Midbrain (tissue), 1 donor: ENCODE data around the gene ATP5PD.
"Not testable (repeated sequence)": the region's sequence is repeated elsewhere in the genome, so short reads cannot be mapped to it uniquely, and the experiment has no call there.

Experiments
- DNase-seq: peaks from one replicate; lab custom pipeline; 2025; lab: John Stamatoyannopoulos, UW

The ATP5PD gene

GRCh38 chr17:75020331-75021110 lies 26.2 kb downstream of the ATP5PD start:
- peak; percentile 67 for DNase-seq

DNA sequence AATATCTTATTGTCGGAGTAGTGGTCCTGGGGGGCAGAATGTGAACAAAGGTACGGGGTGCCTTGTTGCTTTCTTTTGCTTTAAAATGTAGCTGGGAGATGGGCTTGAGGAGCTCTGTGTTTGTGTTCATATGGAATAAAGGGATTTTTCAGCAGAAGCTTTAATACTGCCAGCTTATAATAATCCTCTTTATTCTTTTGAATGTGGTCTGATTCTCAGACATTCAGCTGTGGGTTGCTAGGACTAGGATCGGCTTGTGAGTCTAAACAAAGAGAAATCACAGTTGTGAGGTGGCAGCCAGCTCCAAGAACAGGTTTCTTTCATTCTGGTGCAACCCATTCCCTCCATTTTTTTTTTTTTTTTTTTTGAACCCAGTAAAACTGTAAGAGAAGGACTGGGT lies 27.1 kb downstream of the ATP5PD start:
- DNase-seq: peak; percentile 48

GRCh38 chr17:75019146-75019545 lies 27.6 kb downstream of the ATP5PD start:
- no peak for DNase-seq

DNA sequence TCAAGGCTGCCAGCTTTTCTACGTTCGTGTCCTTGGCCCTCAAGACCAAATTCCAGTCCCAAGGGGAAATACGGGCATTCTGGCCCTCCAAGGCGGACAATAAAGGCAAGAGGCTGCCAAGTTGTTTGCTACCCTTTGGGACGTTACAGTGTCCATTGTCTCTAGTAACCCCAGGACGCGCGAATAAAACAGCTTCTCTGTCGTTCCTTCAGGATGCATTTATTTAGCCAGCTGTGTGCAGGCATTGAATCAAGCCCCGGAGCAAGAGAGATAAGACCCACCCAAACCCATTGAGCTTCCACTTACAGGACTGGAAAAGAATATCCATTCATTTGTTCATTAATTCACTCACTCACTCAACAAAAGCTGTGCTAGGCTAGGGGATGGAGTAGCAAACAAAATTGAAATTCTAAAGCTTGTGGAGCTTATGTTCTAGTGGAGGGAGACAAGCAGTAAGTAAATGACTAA lies 33.6 kb downstream of the ATP5PD start:
- peak; percentile 68 for DNase-seq

DNA sequence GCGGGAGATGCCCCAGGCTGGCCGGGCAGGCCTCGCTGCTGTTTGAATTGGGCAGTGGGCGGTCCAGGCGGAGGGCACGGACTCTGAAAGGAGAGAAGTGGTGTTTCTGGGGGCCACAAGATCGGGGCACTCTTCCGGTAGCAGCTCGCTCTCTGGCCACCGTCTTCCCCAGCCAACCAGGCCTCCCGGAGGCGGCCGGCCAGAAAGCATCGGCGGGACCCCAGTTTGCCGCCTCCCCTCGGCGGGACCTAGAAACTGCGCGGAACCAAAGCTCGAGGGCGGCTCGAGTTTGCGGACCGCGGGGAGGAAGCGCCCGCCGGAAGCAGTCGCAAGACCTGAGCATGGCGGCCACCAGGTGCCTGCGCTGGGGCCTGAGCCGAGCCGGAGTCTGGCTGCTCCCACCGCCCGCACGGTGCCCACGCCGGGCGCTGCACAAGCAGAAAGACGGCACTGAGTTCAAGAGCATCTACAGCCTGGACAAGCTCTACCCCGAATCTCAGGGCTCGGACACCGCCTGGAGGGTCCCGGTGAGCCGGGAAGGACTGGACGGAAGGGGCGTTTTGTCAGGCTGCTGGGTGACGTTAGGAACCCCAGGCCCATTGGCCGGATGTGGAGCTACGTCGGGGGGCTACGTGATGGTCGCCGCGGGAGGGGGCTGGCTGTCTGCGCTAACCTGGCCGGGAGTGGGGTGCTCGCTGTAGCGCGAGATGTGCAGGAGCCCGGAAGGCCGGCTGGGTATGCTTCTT lies 34.2 kb downstream of the ATP5PD start, which contains the start of gene MRPL58:
Gene MRPL58, plus strand, starts transcription at position 325 of the 746 bp plus-strand sequence. Its CDS starts 17 bp downstream, at position 342.
- peak; percentile 89 for DNase-seq

GRCh38 chr17:75012096-75012345 lies 34.7 kb downstream of the ATP5PD start:
- DNase-seq: no peak

GRCh38 chr17:75011401-75012095 lies 35.2 kb downstream of the ATP5PD start:
- peak; percentile 59 for DNase-seq

GRCh38 chr17:75010683-75011400 lies 35.9 kb downstream of the ATP5PD start:
- DNase-seq: no peak

DNA sequence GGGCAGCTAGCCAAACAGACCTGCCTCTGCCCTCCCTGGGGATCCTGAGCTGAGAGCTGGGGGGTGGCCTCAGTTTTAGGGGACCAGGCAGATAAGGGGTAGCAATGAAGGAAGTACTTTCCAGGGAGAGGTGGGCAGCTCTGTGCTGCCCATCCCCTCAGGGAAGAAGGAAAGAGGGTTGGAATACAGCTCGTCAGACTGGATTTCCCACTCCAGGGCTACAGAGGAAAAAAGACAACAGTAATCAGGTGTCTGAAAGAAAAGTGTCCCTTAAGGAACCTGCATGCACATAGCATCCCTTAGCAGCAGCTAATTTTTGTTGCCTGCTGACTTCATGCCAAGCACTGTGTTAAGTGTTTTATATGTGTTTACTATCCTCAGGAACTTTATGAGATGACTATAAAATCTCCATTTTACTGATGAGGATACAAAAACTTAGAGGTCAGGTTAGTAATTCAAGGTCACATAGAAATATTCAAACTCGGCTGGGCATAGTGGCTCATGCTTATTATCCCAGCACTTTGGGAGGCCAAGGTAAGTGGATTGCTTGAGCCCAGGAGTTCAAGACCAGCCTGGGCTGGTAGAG lies 37.5 kb downstream of the ATP5PD start:
- no peak for DNase-seq

- no peak for DNase-seq
These were observed 38.4 kb downstream of the ATP5PD start for GRCh38 chr17:75008373-75008772.

DNA sequence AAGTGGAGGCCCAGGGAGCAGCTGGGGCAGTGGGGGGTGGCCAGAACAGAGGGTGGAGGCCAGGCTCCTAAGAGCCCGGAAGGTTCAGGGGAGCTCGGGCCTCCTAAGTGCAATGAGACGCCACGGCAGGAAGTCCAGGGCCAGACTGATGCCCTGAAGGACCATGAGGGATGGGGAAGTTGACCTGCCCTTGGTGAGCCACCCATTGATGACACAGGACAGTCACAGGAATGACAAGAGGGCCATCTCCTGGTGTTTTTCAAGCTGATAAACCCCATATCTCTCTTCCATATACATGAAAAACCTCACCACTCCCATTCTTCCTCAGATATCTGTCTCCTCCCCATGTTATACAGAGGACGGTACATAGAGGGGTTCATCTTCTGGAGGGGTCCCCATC lies 40.1 kb downstream of the ATP5PD start:
- no peak for DNase-seq

- not testable (repeated sequence) for DNase-seq
These were observed 40.7 kb downstream of the ATP5PD start for GRCh38 chr17:75006084-75006483.

DNA sequence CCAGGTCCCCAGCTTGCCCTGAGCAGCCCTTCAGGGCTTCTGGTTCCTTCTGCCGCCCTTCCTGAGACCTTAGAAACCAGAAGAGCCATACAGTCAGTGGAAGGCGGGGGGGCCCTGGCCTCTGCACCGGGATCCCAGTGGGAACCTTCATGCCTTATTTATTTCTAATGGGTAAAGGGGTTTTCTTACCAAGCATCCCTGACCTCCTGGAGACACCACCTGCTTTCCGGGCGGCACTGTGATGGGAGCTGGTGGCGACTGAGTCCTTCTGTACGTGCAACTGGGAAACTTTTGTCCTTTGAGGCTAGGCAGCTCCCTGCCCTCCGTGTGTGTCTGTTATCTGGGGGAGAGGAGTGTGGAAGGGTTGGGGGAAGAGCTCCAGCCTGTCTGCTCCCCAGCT lies 41.5 kb downstream of the ATP5PD start:
- no peak for DNase-seq

DNA sequence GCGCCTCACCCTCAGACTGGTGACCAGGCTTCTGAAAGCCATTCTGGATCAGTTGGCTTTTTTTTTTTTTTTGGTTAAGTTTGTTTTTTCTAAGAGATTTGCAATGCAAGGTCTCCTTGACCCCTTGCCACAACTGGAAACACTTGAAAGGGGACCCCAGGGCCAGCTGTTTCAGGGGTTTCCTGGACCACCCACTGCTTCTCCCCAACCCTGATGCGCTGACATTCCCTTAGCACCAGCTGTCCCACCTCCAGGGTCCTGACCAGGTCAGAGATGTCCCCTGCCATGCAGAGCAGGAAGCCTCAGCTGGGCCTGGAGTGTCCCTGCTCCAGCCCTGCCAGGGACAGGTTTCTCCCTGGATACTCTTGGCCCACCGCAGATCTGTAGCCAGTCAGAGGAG lies 42.4 kb downstream of the ATP5PD start:
- no peak for DNase-seq

DNA sequence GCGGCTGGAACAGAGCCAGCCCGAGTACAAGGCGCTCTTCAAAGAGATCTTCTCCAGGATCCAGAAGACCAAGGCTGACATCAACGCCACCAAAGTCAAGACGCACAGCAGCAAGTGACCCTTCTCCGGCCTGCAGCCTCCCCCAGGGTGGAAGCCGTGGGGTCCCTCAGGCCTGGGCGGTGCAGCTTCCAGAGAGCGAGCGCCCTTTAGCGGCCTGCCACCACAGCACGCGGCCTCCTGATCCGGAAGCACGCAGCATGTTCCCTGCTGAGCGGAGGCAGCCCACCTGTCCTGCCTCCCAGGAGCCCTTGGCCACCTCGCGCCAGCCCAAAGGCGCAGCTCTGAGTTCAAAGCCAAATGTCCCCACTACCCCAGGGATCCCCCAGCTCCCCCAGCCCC lies 42.8 kb downstream of the ATP5PD start:
- DNase-seq: no peak

DNA sequence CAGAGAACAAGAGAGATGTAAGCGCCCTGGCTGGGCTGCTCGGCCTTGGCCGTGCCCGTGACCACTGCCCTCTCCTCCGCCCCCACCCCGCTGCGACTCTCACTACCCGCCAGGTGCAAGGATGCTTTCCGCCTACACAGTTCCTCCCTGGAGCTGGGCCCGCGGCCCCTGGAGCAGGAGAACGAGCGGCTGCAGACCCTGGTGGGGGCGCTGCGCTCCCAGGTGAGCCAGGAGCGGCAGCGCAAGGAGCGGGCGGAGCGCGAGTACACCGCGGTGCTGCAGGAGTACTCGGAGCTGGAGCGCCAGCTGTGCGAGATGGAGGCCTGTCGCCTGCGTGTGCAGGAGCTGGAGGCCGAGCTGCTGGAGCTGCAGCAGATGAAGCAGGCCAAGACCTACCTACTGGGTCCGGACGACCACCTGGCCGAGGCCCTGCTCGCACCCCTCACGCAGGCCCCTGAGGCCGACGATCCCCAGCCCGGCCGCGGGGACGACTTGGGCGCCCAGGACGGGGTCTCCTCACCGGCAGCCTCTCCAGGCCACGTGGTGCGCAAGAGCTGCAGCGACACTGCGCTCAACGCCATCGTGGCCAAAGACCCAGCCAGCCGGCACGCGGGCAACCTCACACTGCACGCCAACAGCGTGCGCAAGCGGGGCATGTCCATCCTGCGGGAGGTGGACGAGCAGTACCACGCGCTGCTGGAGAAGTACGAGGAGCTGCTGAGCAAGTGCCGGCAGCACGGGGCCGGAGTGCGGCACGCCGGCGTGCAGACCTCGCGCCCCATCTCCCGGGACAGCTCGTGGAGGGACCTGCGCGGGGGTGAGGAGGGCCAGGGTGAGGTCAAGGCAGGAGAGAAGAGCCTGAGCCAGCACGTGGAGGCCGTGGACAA lies 43.5 kb downstream of the ATP5PD start:
- DNase-seq: no peak

DNA sequence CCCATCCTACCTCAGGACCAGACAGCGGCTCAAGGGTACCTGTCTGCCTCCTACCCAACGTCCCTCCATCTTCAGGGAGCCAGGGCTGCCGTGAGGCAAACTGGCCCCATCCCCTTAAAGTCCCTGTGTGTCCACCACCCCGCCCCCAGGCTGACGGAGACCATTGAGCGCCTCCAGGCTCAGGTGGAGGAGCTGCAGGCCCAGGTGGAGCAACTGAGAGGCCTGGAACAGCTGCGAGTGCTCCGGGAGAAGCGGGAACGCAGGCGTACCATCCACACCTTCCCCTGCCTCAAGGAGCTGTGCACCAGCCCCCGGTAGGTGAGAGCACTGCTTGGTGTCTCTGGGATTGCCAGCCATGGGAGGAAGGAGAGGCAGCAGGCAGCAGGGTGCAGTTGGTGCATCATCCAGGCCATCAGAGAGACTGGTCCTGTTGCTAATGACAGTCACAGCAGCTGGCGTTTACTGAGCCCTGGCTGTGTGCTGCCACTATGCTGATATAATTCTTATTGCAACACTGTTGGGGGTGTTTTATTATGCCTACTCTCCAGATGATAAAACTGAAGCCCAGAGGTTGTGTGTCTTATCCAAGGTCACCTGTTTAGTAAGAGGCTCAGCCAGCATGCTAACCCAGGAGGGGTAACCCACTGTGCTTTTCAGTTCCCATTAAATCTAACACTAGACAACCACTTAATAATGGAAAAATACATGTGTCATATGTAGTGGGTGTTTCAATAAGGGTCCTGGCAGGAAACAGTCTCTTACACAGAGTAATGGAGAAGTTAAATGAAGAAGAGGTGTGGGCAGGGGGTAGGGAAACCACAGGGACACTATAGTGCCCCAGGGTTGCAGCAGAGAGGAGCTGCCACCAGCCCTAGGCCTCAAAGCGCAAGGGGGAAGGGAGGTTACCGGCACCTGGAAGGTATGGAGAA lies 44.6 kb downstream of the ATP5PD start:
- DNase-seq: no peak

- DNase-seq: no peak
These were observed 47.2 kb downstream of the ATP5PD start for GRCh38 chr17:74999523-74999922.

- no peak for DNase-seq
These were observed 48.0 kb downstream of the ATP5PD start for GRCh38 chr17:74998783-74999182.

- no peak for DNase-seq
These were observed 50.9 kb downstream of the ATP5PD start for GRCh38 chr17:74995847-74996246.
